HS-5 (cell line): ENCODE data around the gene CPLANE1.
"Not testable (repeated sequence)": the region's sequence is repeated elsewhere in the genome, so short reads cannot be mapped to it uniquely, and the experiment has no call there.

Experiments used
- DNase-seq: peaks from one replicate; pipeline ENCODE4 v3.0.0-alpha.2; 2012; ENCODE audit warnings: low read depth

CPLANE1 gene

DNA sequence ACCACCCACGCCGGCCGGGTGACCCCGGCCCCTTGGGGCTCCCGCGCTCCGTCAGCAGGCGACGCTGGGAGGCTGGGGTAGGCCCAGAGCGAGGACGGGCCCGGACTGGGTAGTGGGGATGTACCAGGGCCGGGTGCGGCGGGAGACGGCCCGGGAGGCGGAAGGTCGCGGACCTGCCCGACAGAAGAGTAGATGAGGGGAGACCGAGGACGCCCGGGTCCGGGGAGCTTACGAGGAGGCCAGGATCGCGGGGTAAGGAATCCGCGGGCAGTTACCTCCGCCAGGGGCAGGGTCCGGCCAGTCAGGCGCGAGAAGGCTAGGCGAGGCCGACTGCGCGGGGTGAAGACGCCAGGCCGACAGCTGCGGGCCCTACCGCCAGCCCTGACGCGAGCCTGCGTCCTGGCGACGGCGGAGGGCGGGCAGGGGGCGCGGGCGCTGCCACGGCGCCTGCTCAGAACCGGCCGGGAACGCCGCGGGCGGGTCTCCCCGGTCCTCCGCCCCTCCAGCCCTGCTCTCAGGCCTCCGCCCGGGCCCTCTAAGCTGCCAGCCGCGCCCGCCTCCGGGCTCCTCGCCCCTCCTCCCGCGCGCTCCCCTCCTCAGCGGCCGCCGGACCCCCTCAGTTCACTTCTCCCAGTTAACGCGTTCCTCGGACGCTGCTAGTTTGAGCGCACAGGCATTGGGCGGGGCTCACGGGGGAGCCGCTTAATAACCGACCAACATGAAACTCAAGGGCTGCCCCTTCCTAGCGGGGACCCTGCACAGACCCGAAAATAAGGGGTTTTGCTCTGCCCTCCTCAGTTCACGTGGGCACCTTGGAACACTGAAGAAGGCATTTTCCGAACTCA, at the start of gene CPLANE1:
Gene CPLANE1 (minus strand): TSS at position 407 of the 845 bp plus-strand sequence. CDS start 1,678 bp downstream, outside the sequence.
- peak; percentile 35 for DNase-seq

DNA sequence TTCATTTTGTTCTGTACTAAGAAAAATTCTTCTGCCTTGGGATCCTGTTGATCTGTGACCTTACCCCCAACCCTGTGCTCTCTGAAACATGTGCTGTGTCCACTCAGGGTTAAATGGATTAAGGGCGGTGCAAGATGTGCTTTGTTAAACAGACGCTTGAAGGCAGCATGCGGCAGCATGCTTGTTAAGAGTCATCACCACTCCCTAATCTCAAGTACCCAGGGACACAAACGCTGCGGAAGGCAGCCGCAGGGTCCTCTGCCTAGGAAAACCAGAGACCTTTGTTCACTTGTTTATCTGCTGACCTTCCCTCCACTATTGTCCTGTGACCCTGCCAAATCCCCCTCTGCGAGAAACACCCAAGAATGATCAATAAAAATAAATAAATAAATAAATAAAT, 47.1 kb upstream of the CPLANE1 start:
- DNase-seq, result not testable (repeated sequence)

DNA sequence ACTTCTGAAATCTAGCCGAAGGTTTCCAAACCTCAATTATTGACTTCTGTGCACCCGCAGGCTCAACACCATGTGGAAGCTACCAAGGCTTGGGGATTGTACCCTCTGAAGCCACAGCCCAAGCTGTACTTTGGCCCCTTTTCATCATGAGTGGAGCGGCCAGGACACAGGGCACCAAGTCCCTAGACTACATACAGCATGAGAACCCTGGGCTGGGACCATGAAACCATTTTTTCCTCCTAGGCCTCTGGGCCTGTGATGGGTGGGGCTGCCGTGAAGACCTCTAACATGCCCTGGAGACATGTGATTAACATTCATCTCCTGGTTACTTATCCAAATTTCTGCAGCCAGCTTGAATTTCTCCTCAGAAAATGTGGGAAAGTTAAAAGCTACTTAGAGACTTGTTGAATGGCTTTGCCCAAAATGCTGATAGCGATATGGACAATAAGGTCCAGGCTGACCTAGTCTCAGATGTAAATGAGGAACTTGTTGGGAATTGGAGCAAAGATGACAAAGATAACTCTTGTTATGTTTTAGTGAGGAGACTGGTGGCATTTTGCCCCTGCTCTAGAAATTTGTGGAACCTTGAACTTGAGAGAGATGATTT, 34.1 kb upstream of the CPLANE1 start:
- DNase-seq, result no peak

DNA sequence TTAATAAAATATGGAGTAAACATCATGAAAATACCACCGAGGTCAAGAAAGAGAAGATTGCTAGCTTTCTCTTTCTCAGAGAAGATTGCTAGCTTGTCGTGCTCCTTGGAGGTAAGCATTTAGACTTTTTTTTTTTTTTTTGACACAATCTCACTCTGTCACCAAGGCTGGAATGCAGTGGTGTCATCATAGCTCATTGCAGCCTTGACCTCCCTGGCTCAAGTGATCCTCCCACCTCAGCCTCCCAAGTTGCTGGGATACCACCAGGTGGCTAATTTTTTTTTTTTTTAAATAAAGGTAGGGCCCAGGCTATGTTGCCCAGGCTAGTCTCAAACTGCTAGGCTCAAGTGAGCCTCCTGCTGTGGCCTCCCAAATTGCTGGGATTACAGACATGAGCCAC, 26.3 kb upstream of the CPLANE1 start:
- no peak for DNase-seq

DNA sequence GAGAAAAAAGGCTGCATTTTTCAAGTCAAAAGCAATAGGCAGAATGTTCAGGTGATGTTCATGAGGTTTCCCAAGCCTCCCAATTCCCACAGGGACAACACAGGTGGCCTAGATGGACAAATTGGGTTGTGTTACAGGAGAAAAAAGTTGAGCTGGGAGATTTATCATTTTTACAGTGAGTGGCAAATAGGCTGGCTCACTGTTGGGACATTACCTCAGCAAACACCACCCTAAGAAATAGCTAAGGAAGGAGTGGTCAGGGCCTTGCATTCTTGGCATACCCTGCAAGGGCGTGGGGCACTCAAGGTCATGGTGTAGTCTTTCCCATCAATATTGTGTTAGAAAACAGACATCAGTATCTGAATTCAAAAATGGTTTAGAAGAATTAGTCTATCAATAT, 23.3 kb upstream of the CPLANE1 start:
- DNase-seq, result peak; percentile 50

DNA sequence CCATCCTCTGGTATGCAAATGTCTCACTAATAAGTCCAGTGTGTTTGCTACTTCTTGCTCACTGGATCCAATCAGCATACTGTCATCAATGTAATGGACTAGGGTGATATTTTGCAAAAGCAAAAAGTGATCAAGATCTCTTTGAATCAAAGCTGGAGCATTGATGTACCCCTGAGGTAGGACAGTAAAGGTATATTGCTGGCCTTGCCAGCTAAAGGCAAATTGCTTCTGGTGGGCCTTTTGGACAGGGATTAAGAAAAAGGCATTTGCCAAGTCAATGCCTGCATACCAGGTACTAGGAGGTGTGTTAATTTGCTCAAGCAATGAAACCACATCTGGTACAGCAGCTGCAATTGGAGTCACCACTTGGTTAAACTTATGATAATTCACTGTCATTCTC, 18.9 kb upstream of the CPLANE1 start:
- DNase-seq, result not testable (repeated sequence)

DNA sequence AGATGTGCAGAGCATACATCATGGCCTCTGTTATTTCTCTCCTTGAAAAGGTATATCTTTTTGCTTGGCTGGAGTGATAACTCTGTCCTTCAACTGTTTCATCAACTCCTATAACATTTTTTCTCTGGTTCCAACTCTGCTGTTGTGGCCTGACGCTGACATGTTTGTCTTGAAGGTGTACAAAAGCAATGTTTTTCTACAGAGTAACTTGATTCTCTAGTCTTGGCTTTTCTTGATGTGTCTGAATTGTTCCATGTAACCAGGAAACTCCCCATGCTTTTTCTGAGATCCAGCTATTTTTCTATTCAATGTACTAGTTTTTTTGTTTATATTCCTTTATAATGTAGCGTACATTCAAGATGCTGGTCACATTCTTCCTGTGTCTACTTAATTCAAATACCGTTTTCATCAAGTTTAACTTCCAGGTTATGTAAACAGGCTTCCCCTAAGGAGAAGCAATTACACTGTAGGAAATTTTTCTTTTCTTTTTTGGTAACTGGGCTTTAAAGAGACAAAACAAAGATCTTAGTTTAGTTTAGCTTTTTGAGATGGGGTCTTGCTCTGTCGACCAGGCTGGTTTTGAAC, 6.7 kb upstream of the CPLANE1 start:
- no peak for DNase-seq

DNA sequence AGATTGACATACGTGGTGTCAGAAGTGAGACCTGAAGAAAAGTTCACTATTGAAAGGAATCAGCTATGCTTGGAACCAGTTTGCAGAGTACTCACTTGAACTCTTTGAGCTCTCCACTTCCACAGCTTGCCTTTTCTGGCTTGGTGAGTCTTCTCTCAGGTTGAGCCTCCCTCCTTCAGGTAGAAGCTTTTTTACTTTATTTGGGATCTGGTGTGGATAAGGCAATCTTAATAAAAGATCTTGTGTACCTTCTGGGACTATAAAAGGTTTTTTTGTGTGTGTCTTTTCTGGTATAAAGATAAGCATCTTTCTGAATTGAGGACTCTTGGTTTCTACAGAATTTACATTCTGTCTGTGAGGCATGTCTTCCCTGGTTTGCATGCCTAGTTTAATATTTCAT, 5.4 kb upstream of the CPLANE1 start:
- DNase-seq, result no peak

DNA sequence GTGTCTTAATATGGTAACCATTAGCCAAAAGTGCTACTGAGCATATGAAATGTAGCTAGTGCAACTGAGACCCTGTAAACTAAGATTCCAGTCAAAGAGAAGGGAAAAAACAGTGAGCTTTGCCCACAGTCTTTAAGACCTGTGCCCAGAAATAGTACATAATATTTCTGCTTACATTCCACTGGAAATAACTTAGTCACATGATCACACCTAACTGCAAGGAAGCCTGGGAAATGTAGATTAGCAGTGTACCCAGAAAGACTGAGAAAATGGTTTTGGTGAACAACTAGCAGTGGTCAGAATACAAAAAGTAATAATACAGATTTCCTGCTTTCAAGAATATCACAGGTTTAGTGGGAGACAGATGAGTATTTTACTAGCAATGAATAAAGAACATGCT, 2.5 kb upstream of the CPLANE1 start:
- DNase-seq, result no peak

DNA sequence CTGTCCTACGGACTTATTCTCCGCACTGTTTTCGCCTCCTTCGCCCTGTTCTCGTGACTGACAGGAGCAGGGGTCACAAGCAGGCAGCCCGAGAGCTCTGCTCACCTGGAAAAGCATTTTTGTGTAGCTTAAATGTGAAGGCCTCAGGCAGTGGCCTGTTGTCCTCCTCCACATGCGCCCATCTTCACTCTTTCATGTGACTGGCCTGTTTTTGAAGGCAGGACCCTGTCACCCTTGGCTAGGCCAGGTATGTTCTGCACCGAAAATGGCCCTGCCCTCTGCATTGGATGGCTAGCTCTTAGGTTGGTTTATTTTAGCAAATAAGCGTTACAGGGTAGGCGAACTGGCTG, 614 bp upstream of the CPLANE1 start:
- no peak for DNase-seq

DNA sequence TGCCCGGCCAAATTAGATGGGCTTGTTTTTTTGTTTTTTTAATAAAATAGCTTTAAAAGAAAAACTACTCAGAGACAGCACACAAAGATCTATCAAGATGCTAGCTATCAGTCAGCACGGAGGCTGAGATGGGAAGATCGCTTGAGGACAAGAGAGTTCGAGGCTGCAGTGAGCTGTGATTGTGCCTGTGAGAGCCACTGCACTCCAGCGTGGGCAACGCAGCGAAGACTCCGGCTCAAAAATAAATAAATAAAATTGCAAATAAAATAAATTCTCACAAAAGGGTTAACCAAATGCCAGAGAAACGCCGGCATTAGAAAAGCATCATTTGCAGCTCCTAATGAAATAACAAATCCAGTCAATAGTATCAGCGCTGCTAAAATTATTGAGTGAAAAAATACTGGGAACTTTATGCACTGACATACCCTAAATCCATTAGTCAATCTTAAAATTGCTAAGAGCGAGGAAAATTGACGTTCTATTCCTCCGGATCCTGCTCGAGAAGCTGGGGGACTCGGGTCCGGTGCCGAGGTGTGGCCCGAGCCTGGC, 681 bp downstream of the CPLANE1 start:
- no peak for DNase-seq

DNA sequence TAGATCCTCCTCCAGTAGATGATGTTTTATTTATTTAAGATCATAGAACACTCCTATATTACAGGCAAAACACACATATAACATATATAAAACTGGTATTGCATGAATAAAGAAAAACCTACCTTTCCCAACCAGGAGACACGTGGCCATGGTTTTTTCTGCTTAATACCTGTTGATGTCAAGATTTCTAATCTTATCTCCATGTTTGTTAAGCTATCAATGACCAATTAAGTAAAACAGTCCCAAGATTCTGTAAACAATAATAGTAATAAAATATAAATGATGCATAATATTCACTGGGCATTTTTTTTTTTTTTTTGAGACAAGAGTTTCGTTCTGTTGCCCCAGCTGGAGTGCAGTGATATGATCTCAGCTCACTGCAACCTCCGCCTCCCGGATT, 1.7 kb downstream of the CPLANE1 start:
- no peak for DNase-seq

DNA sequence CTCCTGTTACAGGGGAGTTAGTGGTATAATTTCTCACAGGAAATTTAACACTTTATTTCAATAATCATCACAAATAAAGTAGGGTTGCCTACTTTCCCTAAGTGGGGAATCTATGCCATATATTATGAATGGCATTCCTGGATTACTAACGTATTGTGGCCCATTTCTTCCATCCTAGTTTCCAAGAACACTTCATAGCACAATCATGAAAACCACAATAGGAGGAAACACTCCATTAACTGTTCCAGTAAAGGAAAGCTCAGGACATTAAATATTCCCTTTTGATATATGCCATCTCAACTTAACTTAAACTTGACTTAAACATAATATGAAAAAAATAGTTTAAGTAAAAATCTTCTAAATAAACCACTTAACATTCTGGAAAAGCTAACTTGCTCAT, 2.1 kb downstream of the CPLANE1 start:
- DNase-seq, result no peak

DNA sequence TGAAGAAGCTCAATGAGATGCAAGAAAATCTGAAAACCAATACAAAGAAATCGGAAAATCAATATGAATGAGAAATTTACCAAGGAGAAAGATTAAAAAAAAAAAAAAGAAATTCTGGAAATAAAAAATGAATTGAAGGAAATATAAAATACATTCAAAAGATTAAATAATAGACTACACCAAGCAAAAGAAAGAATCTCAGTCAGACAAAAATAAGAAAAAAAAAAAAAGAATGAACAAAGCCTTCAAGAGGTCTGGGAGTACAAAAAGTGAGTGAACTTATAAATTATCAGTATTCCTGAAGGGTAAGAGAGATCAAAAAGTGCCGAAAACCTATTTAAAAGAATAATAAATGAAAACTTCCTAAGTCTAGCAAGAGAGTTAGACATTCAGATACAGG, 14.9 kb downstream of the CPLANE1 start:
- DNase-seq, result no peak

DNA sequence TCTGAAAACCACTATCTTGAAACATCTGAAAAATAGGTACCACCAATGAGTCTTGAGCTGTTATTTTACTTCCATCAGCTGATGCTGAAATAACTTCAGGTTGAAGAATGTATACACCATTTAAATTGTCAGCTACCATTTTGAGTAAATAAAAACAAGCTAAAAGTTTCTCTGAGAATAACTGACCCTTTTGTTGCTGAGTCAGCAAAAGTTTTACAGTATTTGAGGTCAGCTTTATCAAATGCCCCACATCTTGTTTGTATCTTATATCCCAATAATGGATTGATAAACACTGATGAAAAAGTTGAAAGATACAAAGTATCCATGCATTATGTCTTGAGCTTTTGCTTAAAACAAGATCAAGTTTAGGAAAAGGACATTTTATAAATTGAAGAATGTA, 22.8 kb downstream of the CPLANE1 start:
- DNase-seq, result no peak

DNA sequence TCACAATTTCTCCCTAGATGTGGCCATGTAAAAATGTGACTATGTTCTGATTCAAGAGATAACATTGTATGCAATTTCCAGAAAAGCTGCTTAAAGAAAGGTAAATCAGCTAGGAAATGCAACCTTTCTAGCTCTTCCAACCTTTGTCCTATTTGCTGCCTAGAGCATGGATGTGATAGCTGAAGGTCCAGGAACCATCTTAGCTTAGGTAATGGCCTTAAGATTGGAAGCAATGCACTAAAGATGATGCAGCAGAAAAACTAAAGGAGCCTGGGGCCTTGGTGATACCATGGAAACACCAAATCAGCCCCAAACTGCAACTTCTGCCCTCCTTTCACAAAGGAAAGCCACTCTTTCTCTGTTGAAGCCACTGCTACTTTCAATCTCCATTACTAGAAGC, 27.0 kb downstream of the CPLANE1 start:
- DNase-seq, result no peak

DNA sequence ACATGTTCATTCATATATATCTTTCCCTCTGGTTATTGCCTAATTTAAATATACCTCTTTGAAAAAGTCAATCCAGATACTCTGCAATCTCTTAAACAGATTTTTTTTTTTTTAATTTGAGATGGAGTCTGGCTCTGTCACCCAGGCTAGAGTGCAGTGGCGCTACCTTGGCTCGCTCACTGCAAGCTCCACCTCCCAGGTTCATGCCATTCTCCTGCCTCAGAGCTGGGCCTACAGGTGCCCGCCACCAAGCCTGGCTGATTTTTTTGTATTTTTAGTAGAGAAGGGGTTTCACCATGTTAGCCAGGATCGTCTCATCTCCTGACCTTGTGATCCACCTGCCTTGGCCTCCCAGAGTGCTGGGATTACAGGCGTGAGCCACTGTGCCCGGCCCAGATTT, 28.8 kb downstream of the CPLANE1 start:
- DNase-seq, result not testable (repeated sequence)

DNA sequence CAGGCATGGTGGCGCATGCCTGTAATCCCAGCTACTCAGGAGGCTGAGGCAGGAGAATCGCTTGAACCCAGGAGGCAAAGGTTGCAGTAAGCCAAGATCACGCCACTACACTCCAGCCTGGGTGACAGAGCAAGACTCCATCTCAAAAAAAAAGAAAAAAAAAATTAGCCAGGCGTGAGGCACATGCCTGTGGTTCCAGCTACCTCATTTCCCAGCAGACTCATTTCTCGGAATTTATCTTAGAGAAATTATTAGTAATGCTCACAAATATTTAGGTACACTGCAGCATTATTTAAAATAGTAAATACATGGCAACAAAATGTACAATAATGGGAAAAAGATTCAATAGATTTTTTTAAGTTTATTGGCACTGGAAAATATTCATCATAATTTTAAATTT, 29.8 kb downstream of the CPLANE1 start:
- DNase-seq, result not testable (repeated sequence)

DNA sequence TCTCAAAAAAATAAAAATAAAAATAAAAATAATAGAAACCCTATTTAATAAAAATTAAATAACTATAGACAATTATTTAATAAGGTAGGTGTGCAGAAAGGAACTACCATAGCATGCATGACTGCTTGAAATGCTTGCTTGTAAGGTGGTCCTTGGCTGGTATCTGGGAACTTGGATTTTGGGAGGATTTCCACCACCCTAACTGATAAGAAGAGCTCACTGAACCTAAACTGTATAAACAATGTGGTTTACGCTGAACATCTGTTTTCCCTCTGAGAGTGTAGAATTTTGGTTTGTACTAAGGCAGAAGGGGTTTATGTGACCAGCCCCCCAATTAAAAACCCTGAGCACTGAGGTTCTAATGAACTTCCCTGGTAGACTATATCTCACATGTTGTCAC, 31.2 kb downstream of the CPLANE1 start:
- DNase-seq, result no peak

DNA sequence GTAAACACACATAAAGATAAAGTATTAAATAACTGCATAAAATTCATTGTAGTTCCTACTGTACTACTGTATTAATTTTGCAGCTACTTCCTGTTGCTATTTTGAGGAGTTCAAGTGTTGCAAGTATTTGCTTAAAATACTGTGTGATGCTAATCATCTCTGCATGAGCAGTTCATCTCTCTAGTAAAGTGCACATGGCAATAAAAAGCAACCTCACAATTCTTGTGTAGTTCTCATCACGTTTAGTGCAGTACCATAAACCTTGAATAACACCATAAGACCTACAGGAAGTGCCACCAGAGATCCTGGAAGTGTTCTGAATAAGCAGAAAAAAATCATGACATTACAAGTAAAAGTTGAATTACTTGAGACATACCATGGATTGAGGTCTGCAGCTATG, 34.6 kb downstream of the CPLANE1 start:
- DNase-seq, result no peak

DNA sequence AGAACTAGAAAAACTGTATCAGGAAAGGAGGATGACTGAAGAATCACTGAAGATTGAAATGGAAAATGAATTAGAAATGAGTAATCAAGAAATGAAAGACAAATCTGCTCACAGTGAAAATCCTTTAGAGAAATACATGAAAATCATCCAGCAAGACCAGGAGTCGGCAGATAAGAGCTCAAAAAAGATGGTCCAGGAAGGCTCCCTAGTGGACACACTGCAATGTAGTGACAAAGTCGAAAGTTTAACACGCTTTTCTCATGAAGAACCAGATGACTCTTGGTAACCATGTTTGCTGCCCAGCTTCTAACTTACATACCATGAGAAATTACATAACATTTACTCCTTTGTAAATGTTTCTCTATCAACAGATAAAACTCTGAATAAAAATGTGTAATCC, 37.1 kb downstream of the CPLANE1 start:
- no peak for DNase-seq

DNA sequence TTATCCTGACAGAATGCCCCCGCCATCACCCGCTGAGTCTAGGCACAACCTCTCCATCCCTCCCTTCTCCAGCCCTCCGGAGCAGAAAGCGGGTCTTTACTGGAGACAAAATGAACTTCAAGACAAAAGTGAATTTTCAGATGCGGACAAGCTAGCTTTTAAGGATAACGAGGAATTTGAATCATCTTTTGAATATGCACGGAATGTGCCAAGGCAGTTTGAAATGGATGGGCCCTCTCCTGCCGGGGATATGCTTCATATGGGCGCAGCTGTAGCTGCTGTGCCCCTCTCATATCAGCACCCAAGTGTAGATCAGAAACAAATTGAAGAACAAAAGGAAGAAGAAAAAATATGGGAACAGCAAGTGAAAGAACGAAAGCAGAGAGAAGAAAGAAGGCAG, 37.5 kb downstream of the CPLANE1 start:
- DNase-seq, result no peak
